C4-2B (cell line): ENCODE results near the gene ZDHHC1.

Source experiments
- CTCF ChIP-seq: fragments of 450-650 bp; conservative IDR thresholded peaks from 2 replicates; pipeline ENCODE4 v1.5.1; 2017; ENCODE audit warnings: mild to moderate bottlenecking
- ZFX ChIP-seq: fragments of 450-650 bp; IDR thresholded peaks from 2 replicates; pipeline ENCODE4 v1.6.1; 2017

DNA sequence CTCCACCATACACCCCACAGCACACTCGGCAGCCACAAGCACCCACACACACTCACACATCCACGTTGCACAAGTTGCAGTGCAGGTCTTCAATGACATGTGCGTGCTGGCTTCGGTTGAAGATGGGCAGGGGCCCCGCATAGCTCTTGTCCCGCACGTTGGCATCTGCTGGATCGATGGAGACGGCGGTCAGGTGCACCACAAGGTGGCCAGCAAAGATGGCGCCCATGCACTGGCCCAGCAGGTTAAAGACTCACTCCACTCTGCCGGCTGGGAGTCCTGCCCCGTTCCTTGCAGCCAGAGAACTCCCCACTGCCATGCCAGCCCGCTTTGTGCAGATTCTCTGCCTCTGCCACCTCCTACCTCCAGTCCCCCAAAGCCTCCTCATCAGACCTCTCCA is 15.4 kb downstream of the ZDHHC1 start:
- TF ChIP-seq CTCF (no peak), ZFX (no peak)
